ENCODE measurements around the gene METTL4. TPM values are rescaled to one million over a fixed set of nuclear protein-coding genes. Genes with fewer than 3 reads are reported as not detected.
"Not testable (repeated sequence)": the region's sequence is repeated elsewhere in the genome, so short reads cannot be mapped to it uniquely, and the experiment has no call there.

The METTL4 gene
- total RNA-seq, 2 experiments from 2014 or later, result 22.1 to 23.7 TPM

DNA sequence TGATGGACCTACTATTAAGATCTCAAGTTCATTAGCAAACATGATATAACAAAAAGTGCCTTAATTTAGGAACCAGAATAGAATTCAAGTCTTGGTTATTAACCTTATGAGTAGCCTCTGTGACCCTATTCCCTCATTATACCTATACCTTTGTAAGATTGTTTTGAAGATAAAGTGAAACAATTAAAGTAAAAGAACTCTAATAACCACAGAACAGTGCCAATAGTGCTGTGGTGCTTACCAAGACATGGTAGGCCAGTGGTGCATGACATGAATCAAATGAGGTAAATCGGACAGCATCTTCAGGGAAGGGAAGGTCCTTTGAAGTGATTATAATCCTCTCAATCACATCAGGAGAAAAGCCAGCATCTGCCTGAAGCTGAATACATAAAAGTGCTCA lies 36.4 kb downstream of the METTL4 start:
- no peaks in the 10 kb centered on the region for H3K9me3 Mint-ChIP-seq
- no peaks in the 10 kb centered on the region for H3K27me3 Mint-ChIP-seq
- ChIA-PET POLR2A (no interaction called here), CTCF (interaction anchor here (1.9 kb wide), 1 partner anchor 12 kb away, joined by 7 read pairs; no protein-coding TSS in a partner anchor)
- H3K27ac Mint-ChIP-seq, result no peak overlapping the region
- no peaks in the 10 kb centered on the region for H3K4me1 Mint-ChIP-seq
- H3K4me3 Mint-ChIP-seq, result no peak overlapping the region
- H3K36me3 Mint-ChIP-seq (ENCODE audit: low read depth), result peaks cover 36% of the 10 kb centered on the region
- DNase-seq, result no peak

DNA sequence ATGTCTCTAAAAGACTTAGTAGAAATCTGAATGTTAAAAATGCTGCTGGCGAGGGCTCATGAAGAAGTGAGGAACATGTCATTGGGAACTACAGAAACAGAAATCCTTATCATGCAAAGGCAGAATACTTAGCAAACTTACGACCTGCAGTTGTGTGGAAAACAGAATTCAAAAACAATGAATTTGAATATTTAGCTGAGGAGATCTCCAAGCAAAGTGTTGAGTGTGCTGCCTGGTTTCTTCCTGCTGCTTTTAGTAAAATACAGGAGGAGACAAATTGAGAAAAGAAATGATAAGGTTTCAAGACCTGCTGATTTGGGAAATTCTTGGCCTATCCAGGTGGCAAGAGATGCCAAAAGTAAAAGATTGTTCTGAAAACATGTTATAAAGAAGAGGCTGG lies 38.5 kb downstream of the METTL4 start:
- DNase-seq, result no peak
- no peaks in the 10 kb centered on the region for H3K4me1 Mint-ChIP-seq
- ChIA-PET CTCF (interaction anchor here (1.4 kb wide), 1 partner anchor 9 kb away, joined by 10 read pairs; no protein-coding TSS in a partner anchor), POLR2A (no interaction called here)
- peaks cover 27% of the 10 kb centered on the region for H3K36me3 Mint-ChIP-seq (ENCODE audit: low read depth)
- no peaks in the 10 kb centered on the region for H3K27me3 Mint-ChIP-seq
- H3K27ac Mint-ChIP-seq, result no peak overlapping the region
- H3K4me3 Mint-ChIP-seq, result no peak overlapping the region
- no peaks in the 10 kb centered on the region for H3K9me3 Mint-ChIP-seq

DNA sequence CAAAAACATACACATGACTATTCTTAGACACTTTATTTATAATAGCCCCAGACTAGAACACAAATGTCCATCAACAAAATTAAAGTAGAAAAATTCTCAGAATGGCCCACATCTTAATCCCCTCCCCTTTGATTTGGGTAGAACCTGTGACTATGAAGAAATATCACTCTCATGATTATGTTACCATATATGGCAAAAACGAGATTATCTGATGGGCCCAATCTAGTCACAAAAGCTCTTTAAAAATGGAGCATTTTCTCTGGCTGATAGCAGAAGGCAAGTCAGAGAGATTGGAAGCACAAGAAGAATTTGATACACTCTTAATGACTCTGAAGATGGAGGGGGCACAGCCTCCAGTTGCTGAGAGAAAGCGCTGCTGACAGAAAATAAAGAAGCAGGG lies 39.6 kb downstream of the METTL4 start:
- no peak overlapping the region for H3K27ac Mint-ChIP-seq

DNA sequence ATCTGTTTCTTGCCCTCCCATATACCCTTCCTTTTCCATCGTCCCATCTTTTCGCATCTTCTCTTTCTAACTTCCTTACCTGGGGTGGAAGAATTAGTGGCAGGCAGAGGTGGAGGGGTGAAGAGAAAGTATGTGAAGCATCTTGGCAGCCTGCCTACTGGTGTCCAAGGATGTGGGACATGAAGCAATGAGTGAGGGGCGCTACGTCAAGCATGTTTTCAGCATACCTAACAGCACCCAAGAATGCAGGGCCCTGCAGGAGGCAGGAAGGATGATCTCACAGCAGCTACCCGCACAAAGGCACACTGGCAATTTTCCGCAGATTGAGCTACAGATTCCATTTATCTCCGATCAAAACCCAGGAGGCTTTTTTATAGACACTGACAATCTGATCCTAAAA lies 42.2 kb downstream of the METTL4 start:
- Mint-ChIP-seq H3K4me3 (no peak overlapping the region), H3K9me3 (no peaks in the 10 kb centered on the region), H3K27me3 (no peaks in the 10 kb centered on the region), H3K4me1 (no peaks in the 10 kb centered on the region), H3K36me3 (ENCODE audit: low read depth) (peaks cover 9% of the 10 kb centered on the region), H3K27ac (no peak overlapping the region)
- POLR2A ChIA-PET, result no interaction called here
- no peak for DNase-seq
- CTCF ChIA-PET, result no interaction called here

More for the DNA sequence above, 39.6 kb downstream of the METTL4 start:
- no peaks in the 10 kb centered on the region for H3K4me1 Mint-ChIP-seq
- no peak for DNase-seq
- no peak overlapping the region for H3K4me3 Mint-ChIP-seq
- H3K9me3 Mint-ChIP-seq, result no peaks in the 10 kb centered on the region
- peaks cover 24% of the 10 kb centered on the region for H3K36me3 Mint-ChIP-seq (ENCODE audit: low read depth)
- ChIA-PET POLR2A (no interaction called here), CTCF (interaction anchor here (1.4 kb wide), 1 partner anchor 10 kb away, joined by 10 read pairs; no protein-coding TSS in a partner anchor)
- H3K27me3 Mint-ChIP-seq, result no peaks in the 10 kb centered on the region

DNA sequence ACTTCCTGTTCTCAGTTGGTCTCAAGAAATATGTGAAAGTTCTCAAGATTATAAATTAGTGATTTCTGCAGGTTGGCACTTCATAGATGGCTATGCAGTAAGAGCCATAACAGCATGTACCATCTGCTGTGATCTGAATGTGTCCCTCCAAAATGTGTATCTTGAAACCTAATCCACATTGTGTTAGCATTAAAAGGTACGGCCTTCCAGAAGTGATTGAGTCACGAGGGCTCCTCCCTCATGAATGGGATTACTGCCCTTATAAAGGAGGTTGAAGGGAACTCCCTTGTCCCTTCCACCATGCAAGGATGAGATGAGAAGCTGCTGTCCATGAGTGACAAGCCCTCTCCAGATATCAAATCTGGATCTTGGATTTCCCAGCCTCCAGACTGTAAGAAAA lies 45.0 kb downstream of the METTL4 start:
- H3K36me3 Mint-ChIP-seq (ENCODE audit: low read depth), result no peaks in the 10 kb centered on the region
- H3K4me1 Mint-ChIP-seq, result peaks cover 3% of the 10 kb centered on the region
- DNase-seq, result no peak
- H3K4me3 Mint-ChIP-seq, result no peak overlapping the region
- H3K9me3 Mint-ChIP-seq, result no peaks in the 10 kb centered on the region
- CTCF ChIA-PET, result interaction anchor here (1.1 kb wide), 1 partner anchor 16 kb away, joined by 5 read pairs; no protein-coding TSS in a partner anchor
- no peaks in the 10 kb centered on the region for H3K27me3 Mint-ChIP-seq
- H3K27ac Mint-ChIP-seq, result no peak overlapping the region
- POLR2A ChIA-PET, result no interaction called here

DNA sequence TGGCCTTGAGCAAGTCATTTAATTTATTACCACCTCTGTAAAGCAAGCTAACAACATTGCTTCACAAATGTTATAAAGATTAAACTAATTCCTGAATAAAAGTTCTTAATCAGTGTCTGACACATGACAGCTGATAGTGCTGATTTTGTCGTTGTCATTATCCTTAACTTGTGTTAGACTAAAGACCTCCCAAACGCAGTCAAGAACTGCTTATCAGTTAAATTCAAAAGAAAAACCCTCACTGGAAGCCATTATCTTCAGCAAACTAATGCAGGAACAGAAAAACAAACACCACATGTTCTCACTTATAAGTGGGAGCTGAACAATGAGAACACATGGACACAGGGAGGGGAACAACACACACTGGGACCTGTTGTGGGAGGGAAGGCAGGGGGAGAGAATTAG lies 46.5 kb downstream of the METTL4 start:
- CTCF ChIA-PET, result interaction anchor here (2.1 kb wide), 1 partner anchor 17 kb away, joined by 7 read pairs; no protein-coding TSS in a partner anchor
- H3K27ac Mint-ChIP-seq; H3K4me3 Mint-ChIP-seq; H3K36me3 Mint-ChIP-seq (ENCODE audit: low read depth); H3K4me1 Mint-ChIP-seq; POLR2A ChIA-PET; H3K9me3 Mint-ChIP-seq; H3K27me3 Mint-ChIP-seq; DNase-seq: not testable (repeated sequence)

DNA sequence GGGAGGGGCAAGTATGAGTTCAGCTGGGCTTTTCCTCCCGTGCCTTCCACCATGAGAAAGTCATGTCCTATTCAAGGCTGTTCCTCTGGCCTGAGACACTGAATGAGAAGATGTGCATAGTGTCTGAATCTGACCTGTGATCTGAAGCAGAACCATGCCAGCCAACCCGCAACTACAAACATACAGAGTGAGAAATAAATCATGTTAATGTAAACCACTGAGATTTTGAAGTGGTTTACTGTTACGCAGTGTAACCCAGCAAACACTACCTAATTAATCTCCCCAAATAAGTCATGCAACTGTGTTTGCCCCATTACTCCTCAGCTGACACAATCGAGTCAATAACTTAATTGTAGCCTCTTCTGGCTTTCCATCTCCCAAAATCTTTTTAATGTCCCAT lies 49.2 kb downstream of the METTL4 start:
- no peak overlapping the region for H3K27ac Mint-ChIP-seq
- DNase-seq, result no peak
- ChIA-PET POLR2A (no interaction called here), CTCF (no interaction called here)
- H3K36me3 Mint-ChIP-seq (ENCODE audit: low read depth), result no peaks in the 10 kb centered on the region
- H3K4me1 Mint-ChIP-seq, result peaks cover 3% of the 10 kb centered on the region
- no peaks in the 10 kb centered on the region for H3K27me3 Mint-ChIP-seq
- H3K4me3 Mint-ChIP-seq, result no peak overlapping the region
- no peaks in the 10 kb centered on the region for H3K9me3 Mint-ChIP-seq

DNA sequence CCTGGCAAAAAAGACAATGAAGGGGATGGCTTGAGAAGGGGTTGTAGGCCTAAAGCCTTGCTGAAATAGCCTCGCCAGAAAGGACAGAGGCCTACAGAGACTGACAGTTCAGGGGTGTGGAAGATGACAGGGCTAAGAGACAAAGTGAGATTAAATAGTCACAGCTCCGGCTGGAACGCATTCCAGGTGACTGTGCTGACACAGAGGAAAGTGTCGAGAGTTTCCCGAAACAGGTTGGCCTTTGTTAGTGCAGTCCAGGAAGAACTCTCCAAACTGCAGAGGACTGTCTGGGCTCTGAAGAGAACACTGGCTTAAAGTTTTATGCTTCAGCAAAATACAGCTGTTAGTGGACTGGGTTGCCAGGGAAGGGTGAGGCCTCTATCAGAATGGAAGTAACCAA lies 52.8 kb downstream of the METTL4 start:
- ChIA-PET CTCF (no interaction called here), POLR2A (no interaction called here)
- no peak for DNase-seq
- no peaks in the 10 kb centered on the region for H3K36me3 Mint-ChIP-seq (ENCODE audit: low read depth)
- no peak overlapping the region for H3K27ac Mint-ChIP-seq
- no peaks in the 10 kb centered on the region for H3K27me3 Mint-ChIP-seq
- H3K4me1 Mint-ChIP-seq, result peaks cover 18% of the 10 kb centered on the region
- no peak overlapping the region for H3K4me3 Mint-ChIP-seq
- no peaks in the 10 kb centered on the region for H3K9me3 Mint-ChIP-seq

DNA sequence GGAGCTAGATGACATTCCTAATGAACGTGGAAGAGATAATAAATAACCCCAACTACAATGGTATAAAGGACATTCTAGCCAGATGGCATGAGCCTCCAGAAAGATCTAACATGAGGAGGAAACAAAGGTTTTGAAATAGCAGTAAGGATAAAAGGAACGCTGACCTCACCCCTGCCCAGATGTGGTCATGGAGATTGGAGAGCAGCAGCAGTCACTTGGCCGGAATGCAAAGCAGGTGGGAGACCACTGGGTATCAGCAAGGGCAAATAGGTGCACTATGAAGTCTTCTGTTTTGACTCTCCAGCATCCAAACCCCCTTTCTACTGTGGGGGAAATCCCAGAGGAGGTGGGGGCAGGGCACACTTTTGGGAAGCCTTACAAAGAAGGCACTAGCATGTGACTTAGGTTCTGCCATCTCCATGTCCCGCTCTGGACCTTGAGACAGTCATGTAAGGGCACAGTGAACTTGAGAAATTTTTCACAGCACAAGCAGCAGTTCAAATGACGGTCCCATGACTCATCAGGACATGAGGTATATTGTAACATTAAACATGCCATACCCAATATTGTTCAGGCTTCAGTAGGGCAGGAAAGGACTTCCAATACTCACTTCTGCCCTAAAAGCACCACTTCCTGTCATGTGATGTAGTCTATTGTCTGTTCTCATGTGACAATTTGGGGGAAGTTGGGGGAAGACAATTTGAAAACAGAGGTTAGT lies 55.2 kb downstream of the METTL4 start:
- Mint-ChIP-seq H3K27ac (no peak overlapping the region), H3K9me3 (no peaks in the 10 kb centered on the region), H3K4me3 (no peak overlapping the region), H3K4me1 (peaks cover 16% of the 10 kb centered on the region), H3K27me3 (no peaks in the 10 kb centered on the region), H3K36me3 (ENCODE audit: low read depth) (no peaks in the 10 kb centered on the region)
- ChIA-PET CTCF (no interaction called here), POLR2A (no interaction called here)
- DNase-seq, result no peak

DNA sequence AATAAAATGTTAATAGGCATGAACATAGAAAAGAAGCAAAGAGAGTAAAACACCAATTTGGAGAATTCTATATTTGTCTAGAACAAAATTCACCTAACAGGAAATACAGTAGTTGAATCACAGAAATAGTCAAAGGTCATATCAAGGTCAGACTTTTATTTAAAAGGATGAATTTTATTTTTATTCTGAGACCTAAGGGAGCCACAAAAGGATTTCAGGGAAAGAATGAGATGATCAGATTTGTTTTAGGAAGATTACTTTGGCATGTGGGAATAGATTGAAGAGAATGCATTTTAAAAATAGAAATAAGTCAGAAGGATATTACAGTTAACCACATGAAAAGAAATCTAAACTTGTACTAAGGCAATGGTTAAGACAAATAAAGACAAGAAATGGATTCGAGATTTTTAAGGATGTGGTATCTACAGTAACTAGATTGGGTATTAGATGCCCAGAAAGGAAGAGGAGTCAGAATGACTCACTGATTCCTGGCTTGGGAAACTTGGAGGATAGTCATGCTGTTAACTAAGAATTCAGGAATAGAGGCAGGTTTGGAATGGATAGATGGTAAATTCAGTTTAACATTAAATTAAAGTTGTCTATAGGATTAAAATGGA lies 56.0 kb downstream of the METTL4 start:
- Mint-ChIP-seq H3K27me3 (no peaks in the 10 kb centered on the region), H3K27ac (no peak overlapping the region), H3K4me1 (peaks cover 16% of the 10 kb centered on the region), H3K4me3 (no peak overlapping the region), H3K9me3 (no peaks in the 10 kb centered on the region), H3K36me3 (ENCODE audit: low read depth) (no peaks in the 10 kb centered on the region)
- DNase-seq, result no peak
- POLR2A ChIA-PET, result no interaction called here
- CTCF ChIA-PET, result no interaction called here

DNA sequence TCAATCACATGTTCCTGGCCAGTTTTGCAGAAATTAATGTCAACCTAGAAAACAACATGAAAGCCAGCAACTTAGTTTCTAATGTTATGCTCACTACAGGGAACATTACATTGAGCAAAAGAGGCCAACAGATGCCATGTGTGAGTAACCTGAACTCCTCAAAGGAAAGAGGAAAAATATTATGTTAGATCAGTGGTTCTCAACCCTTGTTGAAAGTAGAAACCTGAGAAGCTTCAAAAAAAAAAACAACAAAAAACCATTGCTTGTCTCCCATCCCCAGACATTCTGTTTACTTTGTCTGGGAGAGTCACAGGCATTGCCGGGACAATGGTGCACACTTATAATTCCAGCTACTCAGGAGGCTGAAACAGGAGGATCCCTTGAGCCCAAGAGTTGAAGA lies 57.7 kb downstream of the METTL4 start:
- no peaks in the 10 kb centered on the region for H3K36me3 Mint-ChIP-seq (ENCODE audit: low read depth)
- H3K9me3 Mint-ChIP-seq, result no peaks in the 10 kb centered on the region
- CTCF ChIA-PET, result interaction anchor here (0.7 to 1.1 kb wide), 2 partner anchors 34 to 118 kb away, joined by 3 to 4 read pairs; no protein-coding TSS in a partner anchor
- POLR2A ChIA-PET, result no interaction called here
- H3K4me3 Mint-ChIP-seq, result no peak overlapping the region
- no peaks in the 10 kb centered on the region for H3K27me3 Mint-ChIP-seq
- peaks cover 16% of the 10 kb centered on the region for H3K4me1 Mint-ChIP-seq
- no peak for DNase-seq
- no peak overlapping the region for H3K27ac Mint-ChIP-seq

DNA sequence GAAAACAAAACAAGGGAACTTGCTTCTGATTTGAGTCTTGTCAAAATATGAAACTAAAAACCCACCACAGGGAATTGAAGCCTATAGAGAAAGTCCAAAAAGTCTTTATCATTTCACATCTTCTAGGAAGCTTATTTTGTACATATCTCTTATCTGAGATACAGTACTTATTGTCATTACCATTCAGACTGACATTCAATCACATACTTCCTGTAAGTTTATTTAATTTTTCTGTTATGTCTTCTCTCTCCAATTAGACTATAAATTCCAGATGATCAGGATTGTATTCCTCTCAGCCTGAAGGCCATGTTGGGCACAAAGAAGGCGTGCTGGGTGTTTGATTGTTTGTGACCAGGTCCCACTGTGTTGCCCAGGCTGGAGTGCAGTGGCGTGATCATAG lies 59.2 kb downstream of the METTL4 start:
- ChIA-PET POLR2A (interaction anchor here (1.1 kb wide), 1 partner anchor 16 kb away, joined by 3 read pairs; no protein-coding TSS in a partner anchor), CTCF (no interaction called here)
- H3K9me3 Mint-ChIP-seq, result no peaks in the 10 kb centered on the region
- no peak overlapping the region for H3K4me3 Mint-ChIP-seq
- H3K27me3 Mint-ChIP-seq, result no peaks in the 10 kb centered on the region
- no peaks in the 10 kb centered on the region for H3K36me3 Mint-ChIP-seq (ENCODE audit: low read depth)
- no peak overlapping the region for H3K27ac Mint-ChIP-seq
- H3K4me1 Mint-ChIP-seq, result peaks cover 16% of the 10 kb centered on the region
- DNase-seq, result no peak

DNA sequence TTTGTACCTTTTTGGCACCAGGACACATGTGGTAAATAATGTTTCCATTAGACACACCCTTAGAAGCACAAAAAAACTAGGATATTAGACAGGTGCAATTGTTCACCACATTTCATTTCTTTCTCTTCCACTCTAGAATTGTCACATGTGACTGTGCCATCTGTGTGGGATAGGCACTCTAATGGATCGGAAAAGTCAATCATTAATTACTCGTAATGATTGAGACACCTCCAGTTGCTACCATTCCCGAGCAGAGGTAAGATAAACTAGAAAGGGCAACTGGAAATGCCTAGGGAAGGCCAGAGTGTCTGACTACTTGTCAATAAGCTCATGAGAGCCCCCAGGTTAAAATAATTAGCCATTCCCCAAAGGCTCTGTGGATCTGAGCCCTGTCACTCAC lies 59.9 kb downstream of the METTL4 start:
- no peaks in the 10 kb centered on the region for H3K9me3 Mint-ChIP-seq
- H3K4me1 Mint-ChIP-seq, result peaks cover 13% of the 10 kb centered on the region
- H3K4me3 Mint-ChIP-seq, result no peak overlapping the region
- DNase-seq, result no peak
- H3K36me3 Mint-ChIP-seq (ENCODE audit: low read depth), result no peaks in the 10 kb centered on the region
- no peak overlapping the region for H3K27ac Mint-ChIP-seq
- ChIA-PET POLR2A (interaction anchor here (1.1 kb wide), 1 partner anchor 16 kb away, joined by 3 read pairs; no protein-coding TSS in a partner anchor), CTCF (no interaction called here)
- no peaks in the 10 kb centered on the region for H3K27me3 Mint-ChIP-seq

DNA sequence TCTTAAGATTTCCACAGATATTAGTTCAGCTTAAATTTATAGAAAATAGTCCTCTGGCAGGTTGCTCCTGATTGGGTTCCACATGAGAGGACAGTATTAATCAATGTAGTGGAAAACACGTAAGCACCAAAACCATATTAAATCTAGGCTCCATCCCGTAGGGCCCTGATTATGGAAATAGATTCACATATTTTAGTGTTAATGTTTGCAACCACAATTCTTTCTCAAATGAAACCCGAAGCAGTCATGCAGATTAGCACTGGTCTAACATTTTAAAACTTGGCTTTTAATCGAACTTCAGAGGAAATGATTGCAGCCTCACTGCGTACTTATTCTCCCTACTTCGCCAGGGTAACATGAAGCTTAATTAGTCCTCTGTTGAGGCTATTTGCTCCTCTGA lies 60.9 kb downstream of the METTL4 start:
- ChIA-PET POLR2A (no interaction called here), CTCF (no interaction called here)
- peaks cover 3% of the 10 kb centered on the region for H3K4me1 Mint-ChIP-seq
- H3K27me3 Mint-ChIP-seq, result no peaks in the 10 kb centered on the region
- no peak overlapping the region for H3K27ac Mint-ChIP-seq
- no peak for DNase-seq
- no peaks in the 10 kb centered on the region for H3K9me3 Mint-ChIP-seq
- H3K36me3 Mint-ChIP-seq (ENCODE audit: low read depth), result no peaks in the 10 kb centered on the region
- no peak overlapping the region for H3K4me3 Mint-ChIP-seq

Data from activated CD4-positive, alpha-beta memory T cell treated with anti-CD3 and anti-CD28 coated beads, Interleukin-2, amount 10 ng/mL, durations not matched to agents 7 days and 5 days (primary cell).